CMK (cell line): ENCODE data around the gene SLC25A29.

ENCODE experiments used
- DNase-seq: peaks from one replicate; pipeline ENCODE4 v3.0.0-alpha.2; 2010; ENCODE audit warnings: low read depth

Gene SLC25A29

GRCh38 chr14:100281286-100282082, 24.8 kb downstream of the SLC25A29 start:
- DNase-seq = no peak

DNA sequence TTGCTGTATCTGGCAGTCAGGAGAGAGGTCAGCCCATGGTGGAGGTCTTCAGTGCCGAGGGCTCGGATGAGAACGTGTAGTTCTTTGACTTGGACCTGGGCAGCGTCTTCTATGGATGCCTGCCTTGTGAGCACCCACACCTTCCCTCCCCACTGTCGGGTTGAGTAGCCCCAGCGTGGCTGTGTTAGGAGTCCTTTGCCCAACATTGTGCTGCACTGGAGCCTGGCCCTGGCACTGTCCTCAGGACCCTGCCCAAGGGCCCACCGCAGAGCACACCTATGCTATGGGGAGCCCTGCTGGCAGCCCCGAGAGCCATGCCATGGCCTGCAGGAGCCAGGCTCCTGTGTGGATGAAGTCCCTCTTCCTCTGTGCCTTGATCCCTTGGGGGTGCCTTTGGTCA, 26.7 kb downstream of the SLC25A29 start:
- DNase-seq = no peak

- DNase-seq = no peak
These were observed 27.1 kb downstream of the SLC25A29 start for GRCh38 chr14:100279133-100279532.

DNA sequence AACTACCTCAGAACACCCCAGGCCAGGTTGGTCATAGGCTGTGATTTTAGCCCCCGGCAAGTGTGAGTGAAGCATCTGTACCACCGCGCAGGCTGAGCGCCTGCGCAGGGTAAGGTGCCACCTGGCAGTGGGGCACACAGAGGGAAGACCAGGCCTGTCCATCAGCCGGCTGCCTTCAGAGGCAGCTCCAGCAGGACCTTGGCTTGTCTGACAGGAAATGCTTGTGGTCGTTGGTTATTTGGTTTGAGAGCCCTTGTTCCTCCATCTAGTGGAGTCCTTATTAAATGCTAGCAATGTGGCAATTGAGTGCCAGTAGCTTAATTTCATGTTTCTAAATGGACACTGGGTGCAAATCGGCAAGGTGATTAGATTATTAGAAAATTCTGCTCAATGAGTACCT, 27.5 kb downstream of the SLC25A29 start:
- no peak for DNase-seq

DNA sequence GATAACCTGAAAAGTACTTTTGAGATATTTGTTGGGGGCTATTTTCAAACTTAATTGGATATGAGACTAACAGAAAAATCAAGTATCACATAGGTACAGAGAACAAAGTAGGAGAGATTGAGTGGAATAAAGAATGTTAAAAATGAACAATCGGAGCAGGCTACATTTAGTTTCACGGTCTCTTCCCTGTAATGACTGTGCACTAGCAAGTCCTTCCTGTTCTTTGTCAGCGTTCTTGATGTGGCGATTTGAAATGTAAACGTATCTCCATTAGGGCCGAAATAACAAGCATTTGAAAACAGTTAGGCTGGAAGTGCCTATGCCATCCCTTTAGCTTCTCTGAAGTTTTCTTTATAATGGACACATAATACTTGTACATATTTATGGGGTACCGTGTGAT, 31.0 kb downstream of the SLC25A29 start:
- no peak for DNase-seq

- DNase-seq = no peak
These were observed 32.0 kb downstream of the SLC25A29 start for GRCh38 chr14:100274250-100274649.

GRCh38 chr14:100271247-100271939, 34.9 kb downstream of the SLC25A29 start:
- no peak for DNase-seq

GRCh38 chr14:100268591-100269207, 37.5 kb downstream of the SLC25A29 start:
- DNase-seq = no peak

- no peak for DNase-seq
These were observed 38.3 kb downstream of the SLC25A29 start for GRCh38 chr14:100267990-100268389.

DNA sequence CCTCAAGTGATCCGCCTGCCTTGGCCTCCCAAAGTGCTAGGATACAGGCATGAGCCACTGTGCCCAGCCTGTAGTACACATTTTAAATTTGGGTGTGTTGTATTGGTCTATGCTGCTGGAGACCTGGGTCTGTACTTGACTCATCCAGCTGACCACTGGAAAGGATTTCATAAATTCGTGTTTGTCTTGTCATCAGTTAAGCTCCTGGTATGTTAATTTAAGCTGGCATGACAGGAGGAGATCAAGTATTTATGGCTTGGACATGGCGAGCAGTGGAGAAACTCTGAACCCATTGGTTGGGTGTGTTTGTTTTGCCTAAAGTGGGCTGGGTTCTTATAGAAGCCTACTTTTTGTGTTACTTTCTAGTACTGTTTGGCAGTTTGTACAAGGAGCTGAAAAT, 43.1 kb downstream of the SLC25A29 start:
- no peak for DNase-seq

GRCh38 chr14:100262545-100262944, 43.7 kb downstream of the SLC25A29 start:
- no peak for DNase-seq

DNA sequence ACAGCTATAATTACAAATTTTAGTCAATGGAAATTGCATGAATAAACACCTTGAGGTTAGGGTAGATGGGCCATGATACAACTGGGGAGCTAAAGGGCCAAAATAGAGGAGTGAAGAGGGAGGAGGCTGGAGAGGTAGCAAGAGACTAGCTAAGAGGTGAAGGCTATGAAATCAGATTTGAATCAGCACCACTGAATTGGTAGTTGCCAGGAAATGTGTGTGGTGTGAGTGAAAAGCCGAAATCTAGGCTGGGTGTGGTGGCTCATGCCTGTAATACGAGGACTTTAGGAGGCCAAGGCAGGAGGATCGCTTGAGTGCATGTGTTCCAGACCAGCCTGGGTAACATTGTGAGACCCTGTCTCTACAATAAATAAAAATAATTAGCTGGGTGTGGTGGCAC, 44.6 kb downstream of the SLC25A29 start:
- no peak for DNase-seq

GRCh38 chr14:100256339-100256895, 49.8 kb downstream of the SLC25A29 start:
- DNase-seq = no peak

- DNase-seq = no peak
These were observed 53.6 kb downstream of the SLC25A29 start for GRCh38 chr14:100252684-100253083.

- no peak for DNase-seq
These were observed 55.3 kb downstream of the SLC25A29 start for GRCh38 chr14:100250732-100251465.

- DNase-seq = no peak
These were observed 59.3 kb downstream of the SLC25A29 start for GRCh38 chr14:100246809-100247428.

- no peak for DNase-seq
These were observed 63.2 kb downstream of the SLC25A29 start for GRCh38 chr14:100243020-100243419.

- no peak for DNase-seq
These were observed 65.0 kb downstream of the SLC25A29 start for GRCh38 chr14:100241279-100241678.
